ENCODE measurements around the gene MCUB. TPM values are rescaled to one million over a fixed set of nuclear protein-coding genes. Genes with fewer than 3 reads are reported as not detected.

MCUB gene, protein sequence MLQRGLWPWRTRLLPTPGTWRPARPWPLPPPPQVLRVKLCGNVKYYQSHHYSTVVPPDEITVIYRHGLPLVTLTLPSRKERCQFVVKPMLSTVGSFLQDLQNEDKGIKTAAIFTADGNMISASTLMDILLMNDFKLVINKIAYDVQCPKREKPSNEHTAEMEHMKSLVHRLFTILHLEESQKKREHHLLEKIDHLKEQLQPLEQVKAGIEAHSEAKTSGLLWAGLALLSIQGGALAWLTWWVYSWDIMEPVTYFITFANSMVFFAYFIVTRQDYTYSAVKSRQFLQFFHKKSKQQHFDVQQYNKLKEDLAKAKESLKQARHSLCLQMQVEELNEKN
- total RNA-seq: 30.5 and 33.3 TPM in 2 replicates

DNA sequence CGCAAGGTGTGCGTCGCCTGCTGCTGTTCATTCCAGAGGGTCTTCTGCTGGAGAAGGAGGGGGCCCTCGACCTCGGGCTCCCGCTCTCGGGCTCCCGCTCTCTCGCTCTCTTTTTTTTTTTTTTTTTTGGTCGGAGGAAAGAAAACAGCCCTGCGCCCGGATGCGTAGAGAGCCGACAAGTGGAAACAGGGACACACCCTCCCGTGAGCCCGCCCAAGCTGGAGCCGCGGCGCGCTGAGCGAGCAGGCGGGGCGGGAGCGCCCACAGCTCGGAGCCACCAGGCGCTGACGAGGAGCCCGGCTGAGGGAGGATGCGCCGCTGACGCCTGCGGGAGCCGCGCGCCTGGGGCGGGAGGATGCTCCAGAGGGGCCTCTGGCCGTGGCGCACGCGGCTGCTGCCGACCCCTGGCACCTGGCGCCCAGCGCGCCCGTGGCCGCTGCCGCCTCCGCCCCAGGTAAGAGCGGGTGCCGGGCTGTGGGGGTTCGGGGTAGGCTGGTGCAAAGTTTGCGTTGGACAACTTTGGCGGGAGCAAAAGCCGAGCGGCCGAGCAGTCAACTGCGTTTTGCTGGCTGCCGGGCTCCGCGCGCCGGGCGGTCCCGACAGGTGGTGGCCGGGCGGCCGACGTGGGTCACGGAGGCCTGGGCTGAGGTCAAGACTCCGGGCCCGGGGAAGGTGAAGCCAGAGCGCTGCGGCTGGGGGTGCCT, at the start of gene MCUB:
MCUB (plus strand) TSS at position 264 of the 704 bp plus-strand sequence; CDS start at position 356, 92 bp downstream.

DNA sequence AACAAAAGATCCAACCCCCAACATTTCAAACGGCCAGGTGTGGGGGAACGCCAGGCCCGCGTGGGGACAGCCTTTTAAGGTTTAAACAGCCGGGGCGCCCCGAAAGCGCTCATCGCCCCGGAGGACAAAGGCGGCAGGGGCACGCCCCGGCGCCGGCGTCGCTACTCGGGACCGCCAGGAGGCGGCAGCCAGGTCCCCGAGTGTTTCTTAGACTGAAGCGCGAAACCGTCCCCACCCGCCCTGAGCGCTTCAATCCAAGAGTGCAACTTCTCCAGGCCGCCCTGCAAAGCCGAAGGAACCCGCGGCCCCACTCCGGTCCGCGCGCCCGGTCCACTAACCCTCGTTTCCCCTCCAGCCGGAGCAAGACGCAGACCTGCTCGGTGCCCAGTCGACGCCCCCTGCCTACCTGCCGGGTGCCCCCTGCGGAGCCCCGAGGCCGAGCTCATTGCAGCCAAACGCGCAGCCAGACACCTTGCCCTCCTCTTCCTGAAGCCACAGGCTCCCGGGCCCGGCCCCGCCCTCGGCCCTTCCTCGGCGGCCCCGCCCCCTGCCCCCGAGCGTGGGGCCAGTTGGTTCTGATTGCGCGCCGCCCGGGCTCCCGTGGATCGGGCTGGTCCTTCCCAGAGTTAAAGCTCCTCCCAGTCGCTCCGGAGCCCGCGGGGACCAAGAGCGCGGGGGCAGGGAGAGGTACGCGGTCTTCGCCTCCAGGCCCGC, 143.1 kb downstream of the MCUB start, which contains the start of gene CASP6:
CASP6 (minus strand) TSS at position 496 of the 714 bp plus-strand sequence; CDS start at position 446, 50 bp downstream.

DNA sequence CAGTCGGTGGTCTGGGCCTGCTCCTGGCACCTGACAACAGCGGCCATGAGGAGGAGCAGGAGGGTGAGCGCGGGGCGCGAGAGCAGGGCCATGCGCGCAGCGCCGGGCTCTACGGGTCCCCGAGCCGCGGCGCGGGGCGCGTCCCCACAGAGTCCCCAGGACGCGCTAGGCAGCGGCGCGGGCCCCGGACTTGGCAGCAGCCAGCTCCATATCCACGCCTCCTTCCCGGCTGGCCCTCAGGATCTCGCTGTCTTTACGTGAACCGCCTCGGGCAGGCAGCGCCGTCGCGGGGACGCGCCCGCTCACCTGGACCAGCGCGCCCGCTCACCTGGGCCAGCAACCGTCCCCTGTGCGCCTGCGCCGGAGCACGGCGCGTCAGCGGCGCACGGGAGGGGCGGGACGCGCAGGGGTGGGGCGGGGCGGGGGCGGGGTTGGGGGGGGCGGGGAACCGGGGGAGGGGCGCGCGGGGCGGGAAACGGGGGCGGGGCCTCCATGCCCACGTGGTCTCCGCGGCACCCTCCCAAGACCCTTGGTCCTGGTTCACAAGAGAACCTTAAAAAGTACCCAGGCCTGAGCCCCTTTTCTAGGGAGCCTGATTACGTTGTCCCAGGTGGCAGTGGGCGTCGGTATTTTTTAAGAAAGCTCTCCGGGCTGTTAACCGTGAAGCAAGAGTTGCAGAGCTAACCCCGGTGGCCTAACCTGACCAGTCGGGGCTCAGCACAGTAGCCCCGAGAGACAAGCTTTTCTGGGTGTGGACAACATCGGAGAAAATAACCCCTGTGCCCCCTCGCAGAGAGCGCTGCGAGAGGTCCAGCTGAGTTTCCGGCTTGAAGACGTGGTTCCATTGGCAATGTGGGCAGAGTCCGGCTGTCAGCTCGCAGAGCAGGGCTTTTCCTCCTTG, 169.9 kb downstream of the MCUB start, which contains the start of gene PLA2G12A:
PLA2G12A (minus strand) TSS at position 353 of the 901 bp plus-strand sequence; CDS start at position 92, 261 bp downstream.

Other genes with a start within 250 kb of the MCUB start
- 9.4 and 13.9 TPM in 2 replicates for gene SEC24B, start 126.4 kb upstream of the MCUB start, total RNA-seq
- gene CASP6, start 143.2 kb downstream of the MCUB start, total RNA-seq: 35.2 and 56.1 TPM in 2 replicates
- 27.9 and 39.2 TPM in 2 replicates for gene PLA2G12A, start 169.8 kb downstream of the MCUB start, total RNA-seq
- gene CFI, start 241.8 kb downstream of the MCUB start, total RNA-seq: 9.5 and 16.6 TPM in 2 replicates

Data from endothelial cell of coronary artery (primary cell).